ENCODE measurements around the gene SPAG8.

Gene SPAG8

GRCh38 chr9:35774907-35775635, 37.0 kb downstream of the SPAG8 start:
- TF ChIP-seq FOXK2 (IDR thresholded peaks at IDR 0.05) (no peak), FOXA1 (IDR thresholded peaks at IDR 0.05) (no peak), BHLHE40 (IDR thresholded peaks at IDR 0.05; ENCODE audit: borderline replicate concordance) (no peak), LEF1 (IDR thresholded peaks at IDR 0.05; ENCODE audit: borderline replicate concordance) (no peak), ELF4 (IDR thresholded peaks at IDR 0.05) (no peak), PKNOX1 (IDR thresholded peaks at IDR 0.05) (no peak), NFRKB (IDR thresholded peaks at IDR 0.05) (no peak), FOXM1 (IDR thresholded peaks at IDR 0.05; ENCODE audit: borderline replicate concordance) (no peak), TARDBP (IDR thresholded peaks at IDR 0.05) (no peak), SP1 (IDR thresholded peaks at IDR 0.05) (no peak), ZNF384 (IDR thresholded peaks at IDR 0.05) (no peak), HDGF (IDR thresholded peaks at IDR 0.05; ENCODE audit: borderline replicate concordance) (no peak), CTBP1 (IDR thresholded peaks at IDR 0.05; ENCODE audit: borderline replicate concordance) (no peak), L3MBTL2 (conservative IDR thresholded peaks at IDR 0.05) (no peak), SUZ12 (IDR thresholded peaks at IDR 0.05) (no peak), ARNT (IDR thresholded peaks at IDR 0.05) (no peak)
- CTCF ChIA-PET = interaction anchor here (1.0 to 1.9 kb wide), 3 partner anchors 15 to 171 kb away, joined by 4 to 6 read pairs (median 5); no protein-coding TSS in a partner anchor
- POLR2A ChIA-PET = interaction anchor here (0.9 to 1.3 kb wide), 2 partner anchors 26 to 28 kb away, joined by 3 read pairs; partner anchors contain the start of genes GBA2 and RGP1
- DNase-seq (ENCODE audit: extremely low spot score) = no peak

GRCh38 chr9:35771943-35772342, 40.1 kb downstream of the SPAG8 start:
- TF ChIP-seq FOXA1 (IDR thresholded peaks at IDR 0.05) = no peak
- no peak for TF ChIP-seq ZNF384 (IDR thresholded peaks at IDR 0.05)
- TF ChIP-seq CTBP1 (IDR thresholded peaks at IDR 0.05; ENCODE audit: borderline replicate concordance) = no peak
- TF ChIP-seq SP1 (IDR thresholded peaks at IDR 0.05) = no peak
- TF ChIP-seq PKNOX1 (IDR thresholded peaks at IDR 0.05) = no peak
- TF ChIP-seq ARNT (IDR thresholded peaks at IDR 0.05) = no peak
- TF ChIP-seq L3MBTL2 (conservative IDR thresholded peaks at IDR 0.05) = no peak
- TF ChIP-seq FOXM1 (IDR thresholded peaks at IDR 0.05; ENCODE audit: borderline replicate concordance) = no peak
- no peak for TF ChIP-seq NFRKB (IDR thresholded peaks at IDR 0.05)
- no peak for TF ChIP-seq ELF4 (IDR thresholded peaks at IDR 0.05)
- no peak for TF ChIP-seq TARDBP (IDR thresholded peaks at IDR 0.05)
- no peak for TF ChIP-seq LEF1 (IDR thresholded peaks at IDR 0.05; ENCODE audit: borderline replicate concordance)
- no peak for TF ChIP-seq FOXK2 (IDR thresholded peaks at IDR 0.05)
- ChIA-PET CTCF (no interaction called here), POLR2A (interaction anchor here (1.4 kb wide), 1 partner anchor 15 kb away, joined by 3 read pairs; no protein-coding TSS in a partner anchor)
- DNase-seq (ENCODE audit: extremely low spot score) = no peak

- CTCF ChIA-PET = interaction anchor here (1.4 kb wide), 1 partner anchor 75 kb away, joined by 3 read pairs; no protein-coding TSS in a partner anchor
- no peak for DNase-seq (ENCODE audit: extremely low spot score)
- POLR2A ChIA-PET = no interaction called here
Observed at GRCh38 chr9:35771534-35771933, 40.5 kb downstream of the SPAG8 start.

GRCh38 chr9:35771075-35771433, 41.0 kb downstream of the SPAG8 start:
- ChIA-PET POLR2A (no interaction called here), CTCF (interaction anchor here (1.4 kb wide), 1 partner anchor 74 kb away, joined by 3 read pairs; no protein-coding TSS in a partner anchor)
- no peak for DNase-seq (ENCODE audit: extremely low spot score)
- TF ChIP-seq FOXM1 (IDR thresholded peaks at IDR 0.05; ENCODE audit: borderline replicate concordance) (no peak), SP1 (IDR thresholded peaks at IDR 0.05) (no peak), FOXA1 (IDR thresholded peaks at IDR 0.05) (no peak), TARDBP (IDR thresholded peaks at IDR 0.05) (no peak), NFRKB (IDR thresholded peaks at IDR 0.05) (no peak), BHLHE40 (IDR thresholded peaks at IDR 0.05; ENCODE audit: borderline replicate concordance) (no peak), SUZ12 (IDR thresholded peaks at IDR 0.05) (no peak), ARNT (IDR thresholded peaks at IDR 0.05) (no peak), ELF4 (IDR thresholded peaks at IDR 0.05) (no peak)

More at GRCh38 chr9:35771534-35771933, 40.5 kb downstream of the SPAG8 start:
- no peak for TF ChIP-seq NFRKB (IDR thresholded peaks at IDR 0.05)
- TF ChIP-seq FOXA1 (IDR thresholded peaks at IDR 0.05) = no peak
- no peak for TF ChIP-seq PKNOX1 (IDR thresholded peaks at IDR 0.05)
- TF ChIP-seq FOXM1 (IDR thresholded peaks at IDR 0.05; ENCODE audit: borderline replicate concordance) = no peak
- TF ChIP-seq TARDBP (IDR thresholded peaks at IDR 0.05) = no peak
- no peak for TF ChIP-seq L3MBTL2 (conservative IDR thresholded peaks at IDR 0.05)
- TF ChIP-seq SP1 (IDR thresholded peaks at IDR 0.05) = no peak

GRCh38 chr9:35769763-35770162, 42.3 kb downstream of the SPAG8 start:
- CTCF ChIA-PET = no interaction called here
- TF ChIP-seq ZNF384 (IDR thresholded peaks at IDR 0.05) (no peak), HDGF (IDR thresholded peaks at IDR 0.05; ENCODE audit: borderline replicate concordance) (no peak), SUZ12 (IDR thresholded peaks at IDR 0.05) (no peak), L3MBTL2 (conservative IDR thresholded peaks at IDR 0.05) (no peak), FOXA1 (IDR thresholded peaks at IDR 0.05) (no peak), NFRKB (IDR thresholded peaks at IDR 0.05) (no peak), BHLHE40 (IDR thresholded peaks at IDR 0.05; ENCODE audit: borderline replicate concordance) (no peak), SP1 (IDR thresholded peaks at IDR 0.05) (no peak), FOXM1 (IDR thresholded peaks at IDR 0.05; ENCODE audit: borderline replicate concordance) (no peak), ARNT (IDR thresholded peaks at IDR 0.05) (no peak), LEF1 (IDR thresholded peaks at IDR 0.05; ENCODE audit: borderline replicate concordance) (no peak), ELF4 (IDR thresholded peaks at IDR 0.05) (no peak), FOXK2 (IDR thresholded peaks at IDR 0.05) (no peak), CTBP1 (IDR thresholded peaks at IDR 0.05; ENCODE audit: borderline replicate concordance) (no peak), TARDBP (IDR thresholded peaks at IDR 0.05) (no peak)
- POLR2A ChIA-PET = no interaction called here
- no peak for DNase-seq (ENCODE audit: extremely low spot score)

- ChIA-PET CTCF (no interaction called here), POLR2A (no interaction called here)
Observed at GRCh38 chr9:35767458-35767857, 44.6 kb downstream of the SPAG8 start.

More at GRCh38 chr9:35767458-35767857, 44.6 kb downstream of the SPAG8 start:
- DNase-seq (ENCODE audit: extremely low spot score) = no peak
- no peak for TF ChIP-seq CTBP1 (IDR thresholded peaks at IDR 0.05; ENCODE audit: borderline replicate concordance)
- TF ChIP-seq BHLHE40 (IDR thresholded peaks at IDR 0.05; ENCODE audit: borderline replicate concordance) = no peak
- TF ChIP-seq TARDBP (IDR thresholded peaks at IDR 0.05) = no peak
- no peak for TF ChIP-seq SP1 (IDR thresholded peaks at IDR 0.05)
- no peak for TF ChIP-seq NFRKB (IDR thresholded peaks at IDR 0.05)
- no peak for TF ChIP-seq HDGF (IDR thresholded peaks at IDR 0.05; ENCODE audit: borderline replicate concordance)
- TF ChIP-seq LEF1 (IDR thresholded peaks at IDR 0.05; ENCODE audit: borderline replicate concordance) = no peak
- TF ChIP-seq FOXM1 (IDR thresholded peaks at IDR 0.05; ENCODE audit: borderline replicate concordance) = no peak
- TF ChIP-seq FOXA1 (IDR thresholded peaks at IDR 0.05) = no peak
- no peak for TF ChIP-seq FOXK2 (IDR thresholded peaks at IDR 0.05)
- TF ChIP-seq ZNF384 (IDR thresholded peaks at IDR 0.05) = no peak
- no peak for TF ChIP-seq ARNT (IDR thresholded peaks at IDR 0.05)
- TF ChIP-seq SUZ12 (IDR thresholded peaks at IDR 0.05) = no peak
- no peak for TF ChIP-seq ELF4 (IDR thresholded peaks at IDR 0.05)
- TF ChIP-seq L3MBTL2 (conservative IDR thresholded peaks at IDR 0.05) = no peak
- TF ChIP-seq PKNOX1 (IDR thresholded peaks at IDR 0.05) = no peak

Data from HEK293T (cell line).